CD4-positive, alpha-beta T cell treated with Interleukin-4 for 1 hour (primary cell): ENCODE results near the gene VIM.

ENCODE experiments used
- DNase-seq, 2 donors: peaks; one replicate each; pipeline ENCODE4 v3.0.0-alpha.2; 2020 to 2022

The VIM gene

DNA sequence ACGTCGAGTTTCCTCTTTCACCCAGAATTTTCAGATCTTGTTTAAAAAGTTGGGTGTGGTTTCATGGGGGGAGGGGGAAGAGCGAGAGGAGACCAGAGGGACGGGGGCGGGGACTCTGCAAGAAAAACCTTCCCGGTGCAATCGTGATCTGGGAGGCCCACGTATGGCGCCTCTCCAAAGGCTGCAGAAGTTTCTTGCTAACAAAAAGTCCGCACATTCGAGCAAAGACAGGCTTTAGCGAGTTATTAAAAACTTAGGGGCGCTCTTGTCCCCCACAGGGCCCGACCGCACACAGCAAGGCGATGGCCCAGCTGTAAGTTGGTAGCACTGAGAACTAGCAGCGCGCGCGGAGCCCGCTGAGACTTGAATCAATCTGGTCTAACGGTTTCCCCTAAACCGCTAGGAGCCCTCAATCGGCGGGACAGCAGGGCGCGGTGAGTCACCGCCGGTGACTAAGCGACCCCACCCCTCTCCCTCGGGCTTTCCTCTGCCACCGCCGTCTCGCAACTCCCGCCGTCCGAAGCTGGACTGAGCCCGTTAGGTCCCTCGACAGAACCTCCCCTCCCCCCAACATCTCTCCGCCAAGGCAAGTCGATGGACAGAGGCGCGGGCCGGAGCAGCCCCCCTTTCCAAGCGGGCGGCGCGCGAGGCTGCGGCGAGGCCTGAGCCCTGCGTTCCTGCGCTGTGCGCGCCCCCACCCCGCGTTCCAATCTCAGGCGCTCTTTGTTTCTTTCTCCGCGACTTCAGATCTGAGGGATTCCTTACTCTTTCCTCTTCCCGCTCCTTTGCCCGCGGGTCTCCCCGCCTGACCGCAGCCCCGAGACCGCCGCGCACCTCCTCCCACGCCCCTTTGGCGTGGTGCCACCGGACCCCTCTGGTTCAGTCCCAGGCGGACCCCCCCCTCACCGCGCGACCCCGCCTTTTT lies at the start of gene VIM:
Gene VIM, plus strand, starts transcription at position 151 of the 925 bp plus-strand sequence. CDS start 1,182 bp downstream, outside the sequence.
- peak; percentile 87 to 91 for DNase-seq

DNA sequence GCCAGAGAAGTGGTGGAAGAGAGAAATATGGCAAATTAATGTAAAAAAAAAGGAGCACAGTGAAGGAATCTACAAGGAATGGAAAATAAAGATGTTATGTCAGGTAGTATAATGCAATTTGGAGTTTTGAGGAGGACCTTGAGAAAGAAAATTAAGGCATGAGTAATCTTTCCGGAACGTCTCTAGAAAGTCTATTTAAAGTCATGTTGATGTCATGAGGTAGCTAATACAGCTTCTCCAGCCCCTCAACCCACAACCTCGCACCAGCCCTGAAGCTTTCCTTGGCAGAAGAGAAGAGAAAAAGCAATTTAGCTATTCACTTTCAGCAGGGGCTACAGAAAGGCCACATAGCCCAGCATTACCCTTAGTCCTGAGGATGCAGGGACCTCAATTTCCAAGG lies 49.0 kb upstream of the VIM start:
- DNase-seq: no peak

DNA sequence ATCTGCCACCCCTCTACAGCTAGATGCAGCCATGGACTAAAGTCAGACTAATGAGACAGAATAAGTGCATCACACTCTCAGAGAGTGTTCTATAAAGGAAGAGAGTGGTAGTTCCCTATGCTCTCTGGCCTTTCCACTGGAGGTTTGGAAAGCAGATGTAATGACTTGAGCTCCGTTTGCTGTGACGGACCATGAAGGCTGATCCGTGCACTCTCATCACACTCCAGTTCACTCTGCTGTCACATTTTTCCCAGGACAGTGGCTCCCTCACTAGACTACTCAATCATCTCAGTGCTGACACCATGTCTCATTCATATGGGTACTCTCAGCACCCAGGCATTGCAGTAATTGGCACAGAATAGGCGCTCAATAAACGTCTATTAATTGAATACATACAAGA lies 46.9 kb upstream of the VIM start:
- no peak for DNase-seq

DNA sequence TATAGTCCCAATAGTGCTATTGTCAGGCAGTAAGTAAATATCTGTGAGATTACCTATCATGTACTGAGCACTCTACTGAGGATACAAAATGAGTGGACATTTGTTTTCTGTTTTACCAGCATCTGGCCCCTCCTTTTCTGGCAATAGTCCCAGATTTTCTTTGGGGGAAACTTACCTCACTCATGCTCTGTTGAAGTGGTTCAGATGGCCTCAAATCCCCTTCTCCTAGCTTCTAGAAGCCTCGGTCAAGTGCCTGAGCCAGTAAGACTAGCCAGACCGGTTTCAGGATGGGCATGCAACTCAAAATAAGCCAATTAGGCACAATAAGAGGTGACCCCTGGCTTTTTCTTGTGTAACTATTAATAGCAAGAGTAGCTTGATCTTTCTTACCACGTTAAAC lies 46.3 kb upstream of the VIM start:
- no peak for DNase-seq

DNA sequence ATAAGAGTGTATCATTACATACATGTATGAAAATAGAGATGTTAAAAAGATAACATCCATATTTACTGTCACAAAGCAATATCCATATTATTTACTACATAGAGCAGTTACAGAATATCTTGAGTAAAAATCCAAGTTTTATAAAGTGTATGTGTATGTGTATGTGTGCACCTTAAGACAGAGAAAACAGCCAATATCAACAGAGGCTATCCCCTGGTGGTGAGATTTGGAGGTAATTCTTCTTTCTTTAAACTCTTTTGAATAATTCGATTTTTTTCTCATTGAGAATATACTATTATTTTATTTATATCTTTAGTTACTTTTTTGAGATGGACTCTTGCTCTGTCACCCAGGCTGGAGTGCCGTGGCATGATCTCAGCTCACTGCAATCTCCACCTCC lies 44.9 kb upstream of the VIM start:
- DNase-seq: no peak

DNA sequence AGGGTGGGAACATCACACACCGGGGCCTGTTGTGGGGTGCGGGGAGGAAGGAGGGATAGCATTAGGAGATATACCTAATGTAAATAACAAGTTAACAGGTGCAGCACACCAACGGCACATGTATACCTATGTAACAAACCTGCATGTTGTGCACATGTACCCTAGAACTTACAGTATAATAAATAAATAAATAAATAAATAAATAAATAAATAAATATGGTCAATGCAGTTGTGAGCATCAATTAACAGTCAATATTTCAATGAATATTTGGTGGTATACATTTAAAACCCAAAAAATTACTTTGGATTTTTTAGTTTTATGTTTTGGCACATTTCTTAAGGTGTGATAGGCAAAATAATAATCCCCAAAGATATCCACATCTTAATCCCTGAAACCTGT lies 42.2 kb upstream of the VIM start:
- no peak for DNase-seq

DNA sequence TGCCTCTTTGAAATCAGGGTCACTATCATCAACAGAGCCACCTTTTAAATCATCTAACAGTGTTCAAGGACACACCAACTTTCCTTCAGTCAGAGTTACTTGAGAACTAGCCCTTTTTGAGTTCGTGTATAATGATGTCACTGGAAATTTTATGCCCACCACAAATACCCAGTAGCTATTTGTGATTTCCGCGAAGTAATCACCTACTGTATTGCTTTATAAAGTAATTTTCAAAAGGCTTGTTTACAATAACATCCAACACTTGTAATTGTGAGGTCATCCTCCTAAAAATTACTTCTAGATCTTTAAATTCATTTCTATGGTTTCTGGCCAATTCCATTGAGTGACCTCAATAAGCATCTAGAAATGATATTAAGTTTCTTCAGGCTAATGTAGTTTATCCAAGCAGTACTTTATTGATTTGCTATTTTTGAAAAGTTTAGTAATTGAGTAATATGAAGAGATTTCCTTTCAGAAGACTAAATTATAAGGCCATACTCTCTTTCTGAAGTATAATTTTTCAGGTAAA lies 39.3 kb upstream of the VIM start:
- no peak for DNase-seq

DNA sequence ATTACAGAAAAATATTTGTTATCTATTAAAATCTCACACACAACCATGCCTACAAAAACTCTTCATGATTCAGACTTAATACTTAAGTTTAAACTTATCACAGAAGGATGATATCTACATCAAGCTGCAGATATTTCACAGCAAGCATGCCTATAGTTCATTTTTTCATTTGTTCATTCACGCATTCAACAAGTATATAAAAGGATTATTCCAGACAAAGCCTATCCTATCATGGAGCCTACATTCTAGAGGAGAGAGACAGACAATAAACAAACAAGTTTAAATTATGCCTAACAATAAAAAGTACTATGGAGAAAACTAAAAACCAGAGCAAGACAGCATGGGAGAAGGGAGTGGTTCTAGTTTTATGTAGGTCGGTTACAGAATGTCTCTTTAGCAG lies 37.4 kb upstream of the VIM start:
- DNase-seq: no peak

DNA sequence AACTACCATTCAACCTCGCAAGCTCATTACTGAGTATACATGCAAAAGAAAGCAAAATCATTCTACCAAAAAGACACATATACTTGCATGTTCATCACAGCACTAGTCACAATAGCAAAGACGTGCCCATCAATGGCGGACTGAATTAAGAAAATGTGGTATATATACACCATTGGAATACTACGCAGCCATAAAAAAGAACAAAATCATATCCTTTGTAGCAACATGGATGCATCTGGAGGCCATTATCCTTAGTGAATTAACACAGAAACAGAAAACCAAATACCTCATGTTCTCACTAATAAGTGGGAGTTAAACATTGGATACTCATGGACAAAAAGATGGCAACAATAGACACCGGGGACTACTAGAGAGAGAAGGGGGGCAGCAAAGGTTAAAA lies 33.0 kb upstream of the VIM start:
- DNase-seq: no peak

DNA sequence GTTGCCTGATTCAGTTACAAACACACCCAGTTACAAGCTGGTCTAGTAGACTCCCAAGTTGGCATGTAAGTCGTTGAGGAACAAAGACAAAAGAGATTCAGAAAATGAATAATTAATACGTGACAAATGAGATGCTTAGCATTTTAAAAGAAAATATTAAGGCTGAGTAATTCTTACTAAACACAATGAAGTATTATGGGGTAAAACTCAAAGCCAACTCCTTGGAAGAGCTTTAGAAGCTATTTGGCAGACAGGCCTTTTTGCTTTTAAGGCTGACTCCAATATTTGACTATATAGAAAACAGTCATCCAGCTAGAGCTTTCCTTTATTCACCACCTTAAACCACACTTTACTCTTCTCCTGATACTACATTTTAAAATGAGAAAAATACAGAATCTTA lies 32.0 kb upstream of the VIM start:
- no peak for DNase-seq

DNA sequence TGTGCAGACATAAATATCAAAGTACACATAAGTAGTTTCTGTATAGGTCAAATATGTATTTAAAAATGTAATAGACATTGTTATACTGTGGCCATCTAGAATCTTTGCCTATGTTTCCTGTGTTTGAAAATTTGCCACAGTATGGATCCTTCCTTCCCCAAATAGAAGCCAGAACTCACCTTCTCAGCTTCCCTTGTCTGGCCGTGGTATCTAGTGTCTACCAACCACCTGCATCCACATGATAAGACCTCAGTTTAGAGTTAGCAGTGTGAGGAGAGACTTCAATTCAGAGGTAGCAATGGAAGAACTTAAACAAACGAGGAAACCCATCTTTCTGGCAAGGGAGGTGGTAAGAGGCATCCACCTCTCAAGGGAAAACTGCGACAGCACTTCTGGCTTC lies 31.5 kb upstream of the VIM start:
- no peak for DNase-seq

DNA sequence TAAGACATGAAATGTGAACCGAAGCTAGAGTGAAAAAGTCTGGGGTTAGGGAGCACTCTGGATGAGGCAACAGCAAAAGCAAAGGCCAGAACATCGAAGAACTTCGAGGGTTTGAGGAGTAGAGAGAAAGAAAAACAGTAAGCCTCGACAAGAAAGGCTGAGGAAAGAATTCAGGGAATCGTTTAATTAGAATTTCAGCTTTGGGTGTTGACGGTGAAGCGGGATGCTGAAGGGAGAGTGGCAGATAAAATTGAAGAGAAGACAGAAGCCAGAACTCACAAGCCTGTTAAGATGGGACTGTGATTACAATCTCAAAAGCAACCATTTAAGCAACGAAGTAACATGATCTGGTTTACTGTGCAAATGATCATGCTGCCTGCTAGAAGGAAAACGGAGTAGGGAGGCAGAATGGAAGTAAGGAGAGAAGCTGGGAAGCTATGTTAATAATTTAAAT lies 28.7 kb upstream of the VIM start:
- no peak for DNase-seq

DNA sequence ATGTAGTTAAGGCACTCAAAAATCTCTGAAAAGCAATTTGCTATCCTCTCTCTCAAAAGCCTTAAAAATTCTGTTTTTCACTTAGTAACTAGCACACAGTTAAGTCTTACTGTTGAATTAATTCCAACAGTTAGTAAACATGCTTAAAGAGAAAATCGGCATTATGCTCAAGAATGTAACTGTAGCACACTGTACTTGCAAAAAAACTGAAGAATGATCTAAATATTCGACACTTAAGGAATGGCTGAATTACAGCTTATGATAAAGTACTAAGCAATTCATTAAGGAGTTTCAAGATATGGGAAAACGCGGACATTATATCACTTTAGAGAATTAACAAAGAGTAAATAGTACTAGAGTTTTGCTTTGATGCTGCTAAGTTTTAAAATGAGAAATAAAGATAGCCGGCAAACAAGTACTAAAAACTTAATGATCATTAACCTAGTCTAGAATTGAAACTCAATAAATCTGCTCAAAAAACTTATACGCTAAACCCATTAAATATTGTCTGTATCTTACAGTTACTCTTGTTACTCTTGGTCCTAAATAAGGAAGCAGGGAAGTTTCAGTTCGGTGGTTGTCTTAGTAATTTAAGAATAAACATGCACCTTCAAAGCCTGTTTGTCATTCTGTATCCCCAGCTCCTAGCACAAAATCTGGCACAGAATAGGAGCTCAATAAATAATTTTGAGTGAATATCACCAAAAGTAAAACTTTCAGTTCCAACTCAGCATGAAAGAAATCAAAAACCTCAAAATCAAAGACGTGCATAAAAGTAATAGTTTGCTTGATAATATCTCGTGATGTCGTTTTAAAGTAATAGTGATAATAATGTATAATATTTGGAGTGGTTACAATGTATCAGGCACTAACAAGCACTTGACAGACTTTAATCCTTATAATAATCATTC lies 27.8 kb upstream of the VIM start:
- peak in 1 of 2 donors; percentile 30 for DNase-seq

DNA sequence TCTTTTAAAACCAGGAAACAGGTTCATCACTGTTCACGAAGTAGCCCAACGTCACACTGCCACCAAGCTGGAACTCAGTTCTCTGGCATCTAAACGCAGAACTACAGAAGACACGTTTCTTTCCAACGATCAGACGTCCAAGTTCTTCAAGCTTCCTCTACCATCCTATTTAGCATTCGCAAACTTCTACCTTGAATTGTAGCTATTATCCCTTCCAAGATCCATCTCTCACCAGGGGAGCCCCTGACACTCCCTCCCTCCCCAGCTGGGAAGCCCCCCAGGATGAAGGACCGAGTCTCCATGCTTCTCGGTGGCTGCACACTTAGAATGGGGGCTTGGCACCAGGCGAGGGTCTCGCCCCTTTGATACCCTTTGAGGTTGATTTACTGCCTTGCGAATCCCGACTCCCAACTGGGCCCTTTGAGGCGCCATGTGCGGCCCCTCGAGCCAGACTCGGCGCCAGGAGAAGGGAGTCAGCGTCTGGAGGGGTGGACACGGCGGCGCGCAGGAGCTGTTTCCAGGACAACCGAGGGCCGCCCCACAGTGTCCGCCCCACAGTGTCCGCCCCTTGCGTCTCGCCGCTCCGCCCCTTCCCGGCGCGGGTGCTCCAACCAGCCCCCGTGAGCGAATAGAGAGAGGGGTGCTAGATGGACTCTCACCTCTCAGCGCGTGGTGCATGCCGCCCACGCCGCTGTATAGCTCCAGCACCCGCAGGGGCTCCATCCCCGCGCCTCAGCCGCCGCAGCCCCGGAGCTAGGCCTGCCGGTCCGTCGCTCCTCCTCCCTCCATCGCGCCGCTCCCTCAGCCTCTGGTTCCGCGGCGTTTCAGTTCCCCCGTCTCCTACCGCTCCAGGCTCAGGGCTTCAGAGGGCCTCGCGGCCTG lies 26.9 kb upstream of the VIM start, which contains the start of gene TRDMT1:
Gene TRDMT1, minus strand, starts transcription at position 761 of the 882 bp plus-strand sequence. Its CDS starts 38 bp downstream, at position 723.
- DNase-seq: peak; percentile 83 to 86

DNA sequence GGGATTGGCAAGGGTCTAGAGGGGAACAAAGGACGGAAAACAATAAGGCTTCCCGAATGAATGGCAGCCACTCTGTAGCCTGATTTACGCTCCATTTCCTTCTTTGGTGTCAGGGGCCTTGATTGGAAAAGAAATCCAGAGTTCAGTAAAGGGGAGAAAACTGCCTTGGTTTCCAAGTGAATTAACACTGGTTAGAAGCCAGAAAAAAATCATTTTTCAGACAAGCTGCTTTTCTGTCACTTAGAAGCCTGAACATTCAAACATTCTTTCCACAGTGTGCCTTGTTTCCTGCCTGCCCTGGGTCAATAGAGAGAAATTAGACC lies 26.3 kb upstream of the VIM start:
- DNase-seq: no peak

DNA sequence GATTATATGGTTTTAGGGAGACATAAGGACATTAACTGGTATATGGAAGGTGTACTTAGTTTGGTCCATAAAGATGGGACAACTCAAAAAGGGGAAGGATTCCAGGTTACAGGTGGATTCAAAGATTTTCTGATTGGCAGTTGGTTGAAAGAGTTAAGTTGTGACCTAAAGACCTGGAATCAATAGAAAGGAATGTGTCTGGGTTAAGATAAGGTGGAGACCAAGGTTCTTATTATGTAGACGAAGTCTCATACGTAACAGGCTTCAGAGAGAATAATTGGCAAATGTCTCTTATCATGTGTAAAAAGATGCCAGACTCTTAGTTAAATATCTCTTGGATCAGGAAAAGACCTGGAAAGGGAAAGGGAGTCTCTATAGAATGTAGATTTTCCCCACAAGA lies 25.5 kb upstream of the VIM start:
- DNase-seq: no peak

DNA sequence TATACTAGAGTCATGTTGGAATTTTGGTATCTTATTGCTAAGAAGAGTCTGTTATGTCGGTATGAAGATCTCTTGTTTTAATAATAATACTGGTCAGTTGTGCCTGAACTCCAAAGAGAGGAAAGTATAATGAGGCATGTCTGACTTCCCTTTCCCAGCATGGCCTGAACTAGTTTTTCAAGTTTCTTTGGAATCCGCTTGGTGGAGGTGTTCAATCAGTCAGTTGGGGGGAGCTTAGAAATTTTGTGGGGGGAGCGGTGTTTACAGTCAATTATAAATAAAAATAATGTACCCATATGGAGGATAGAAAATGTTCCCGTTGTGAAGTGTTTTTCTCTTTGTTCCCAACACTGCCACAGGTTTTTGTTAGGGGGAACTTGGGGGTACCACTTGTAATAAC lies 25.0 kb upstream of the VIM start:
- DNase-seq: no peak

DNA sequence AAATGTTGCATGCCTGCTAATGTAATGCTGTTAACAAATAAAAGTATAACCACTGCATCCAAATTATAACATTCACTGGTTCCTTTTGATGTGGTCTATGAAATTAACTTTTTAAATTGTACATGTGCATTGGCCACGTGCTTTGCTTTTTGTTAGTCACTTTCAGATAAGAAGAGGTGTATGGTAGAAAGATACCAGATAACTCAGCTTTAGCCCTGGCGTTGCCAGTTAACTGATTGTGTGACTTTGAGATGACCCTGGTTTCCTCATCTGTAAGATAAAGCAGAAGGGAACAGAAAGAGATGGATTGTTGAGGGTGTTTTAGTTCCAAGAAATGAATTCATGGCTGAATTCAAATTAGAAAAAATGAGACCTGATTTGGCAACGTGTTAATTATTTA lies 24.6 kb upstream of the VIM start:
- DNase-seq: no peak

DNA sequence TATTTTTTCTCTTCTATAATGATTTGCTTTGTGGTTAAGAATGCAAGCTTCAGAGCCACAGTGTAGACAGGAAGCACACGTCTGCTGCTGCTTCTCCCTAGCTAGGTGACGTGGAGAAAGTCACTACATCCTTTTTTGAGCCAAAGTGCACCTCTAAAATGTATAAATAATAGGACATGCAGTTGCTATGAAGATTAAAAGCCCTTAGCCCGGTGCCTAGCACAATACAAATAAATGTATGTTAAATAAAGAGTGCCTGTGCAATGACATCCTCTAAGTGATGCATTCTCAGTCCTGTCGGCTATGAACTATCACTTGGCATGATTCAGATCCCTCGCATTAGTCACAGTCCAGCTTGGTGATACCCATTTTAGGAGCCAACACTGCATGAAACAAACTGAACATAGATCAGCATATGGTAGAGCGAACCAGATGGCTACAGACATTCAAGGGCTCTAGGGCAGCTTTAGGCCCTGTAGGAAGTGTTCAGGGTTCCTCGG lies 21.8 kb upstream of the VIM start:
- DNase-seq: peak; percentile 77 to 84

DNA sequence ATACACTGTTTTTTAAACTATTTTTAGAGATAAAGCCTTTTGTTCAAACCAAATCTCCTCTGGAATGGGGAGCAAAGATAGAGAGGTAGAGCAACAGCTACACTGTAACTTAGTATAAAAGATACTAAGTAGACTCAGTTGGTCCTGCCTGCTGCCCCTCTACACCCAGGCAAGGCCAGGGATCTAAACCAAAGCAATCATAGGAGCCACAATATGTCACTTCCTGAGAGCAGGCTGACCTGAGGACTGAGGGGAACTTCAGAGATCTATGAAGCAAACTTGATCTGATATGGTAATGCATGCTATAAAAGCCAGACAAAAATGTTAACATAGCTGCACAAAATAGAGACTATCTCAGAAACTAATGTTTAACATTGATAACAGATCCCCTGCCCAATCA lies 19.6 kb upstream of the VIM start:
- no peak for DNase-seq

DNA sequence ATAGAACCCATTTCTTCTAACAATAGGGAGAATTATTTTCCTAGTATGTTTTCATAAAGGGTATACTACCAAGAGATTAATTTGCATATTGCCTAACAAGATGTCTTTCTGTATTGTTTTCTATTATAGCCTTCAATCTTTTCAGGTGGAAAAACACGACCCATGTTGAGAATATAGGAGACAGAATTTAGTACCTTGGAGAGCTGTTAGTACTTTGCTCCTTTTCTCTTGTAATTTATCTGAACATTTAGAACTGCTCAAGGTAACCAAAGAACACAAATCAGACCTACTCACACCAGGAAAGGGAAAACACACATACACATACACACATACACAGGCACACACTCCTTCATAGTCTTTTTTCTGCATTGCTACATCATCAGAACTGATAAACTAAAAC lies 18.7 kb upstream of the VIM start:
- no peak for DNase-seq

DNA sequence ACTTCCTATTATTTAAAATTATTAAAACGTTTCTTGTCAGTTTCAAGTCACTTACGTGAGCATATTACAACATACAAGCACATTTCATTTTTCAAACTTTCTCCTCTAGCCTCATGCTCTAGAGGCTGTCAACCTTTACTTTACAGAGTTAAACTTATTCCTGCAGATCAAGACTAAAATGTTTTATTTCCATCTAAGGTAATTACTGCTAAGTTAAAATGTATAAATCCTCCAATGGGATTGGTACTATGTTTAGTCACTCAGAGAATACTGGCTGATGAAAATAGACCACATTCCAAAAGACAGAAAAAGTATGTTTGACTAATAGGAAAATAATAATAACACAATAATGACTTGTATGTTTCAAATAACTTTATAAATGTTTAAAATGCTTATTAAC lies 18.2 kb upstream of the VIM start:
- DNase-seq: no peak
